Gastroesophageal sphincter (tissue), 3 donors: ENCODE data around the gene TMEM100.
"Not testable (repeated sequence)": the region's sequence is repeated elsewhere in the genome, so short reads cannot be mapped to it uniquely, and the experiment has no call there.

Source experiments
- CTCF ChIP-seq, 4 experiments: fragments of 200-600 bp in 2 of 4; fragments of 450-650 bp in 2 of 4; sonication (generic) in 1 of 4; IDR thresholded peaks; one replicate each; pipeline ENCODE4 v1.5.1; 2017 to 2019; ENCODE audit warnings: antibody characterized with exemption in 4 of 4, mild to moderate bottlenecking in 2 of 4, moderate library complexity in 2 of 4
- EP300 ChIP-seq: sonication (generic); formaldehyde crosslinking; IDR thresholded peaks from one replicate; pipeline ENCODE4 v1.6.1; 2017; ENCODE audit warnings: antibody characterized with exemption, mild to moderate bottlenecking
- POLR2A ChIP-seq, 2 donors: fragments of 450-650 bp; IDR thresholded peaks; one replicate each; pipeline ENCODE4 v1.6.1; 2017; ENCODE audit warnings: antibody characterized with exemption in 2 of 2, mild to moderate bottlenecking in 2 of 2, moderate library complexity in 1 of 2
- POLR2AphosphoS5 ChIP-seq: sonication (generic); formaldehyde crosslinking; IDR thresholded peaks from one replicate; pipeline ENCODE4 v1.6.1; 2017; ENCODE audit warnings: antibody characterized with exemption

- not testable (repeated sequence) for TF ChIP-seq CTCF (IDR thresholded peaks at IDR 0.05); POLR2AphosphoS5; POLR2A (IDR thresholded peaks at IDR 0.05); EP300
Measured at GRCh38 chr17:55672010-55672409, 50.7 kb downstream of the TMEM100 start.
